ENCODE results near the gene COLEC11.

Gene COLEC11

DNA sequence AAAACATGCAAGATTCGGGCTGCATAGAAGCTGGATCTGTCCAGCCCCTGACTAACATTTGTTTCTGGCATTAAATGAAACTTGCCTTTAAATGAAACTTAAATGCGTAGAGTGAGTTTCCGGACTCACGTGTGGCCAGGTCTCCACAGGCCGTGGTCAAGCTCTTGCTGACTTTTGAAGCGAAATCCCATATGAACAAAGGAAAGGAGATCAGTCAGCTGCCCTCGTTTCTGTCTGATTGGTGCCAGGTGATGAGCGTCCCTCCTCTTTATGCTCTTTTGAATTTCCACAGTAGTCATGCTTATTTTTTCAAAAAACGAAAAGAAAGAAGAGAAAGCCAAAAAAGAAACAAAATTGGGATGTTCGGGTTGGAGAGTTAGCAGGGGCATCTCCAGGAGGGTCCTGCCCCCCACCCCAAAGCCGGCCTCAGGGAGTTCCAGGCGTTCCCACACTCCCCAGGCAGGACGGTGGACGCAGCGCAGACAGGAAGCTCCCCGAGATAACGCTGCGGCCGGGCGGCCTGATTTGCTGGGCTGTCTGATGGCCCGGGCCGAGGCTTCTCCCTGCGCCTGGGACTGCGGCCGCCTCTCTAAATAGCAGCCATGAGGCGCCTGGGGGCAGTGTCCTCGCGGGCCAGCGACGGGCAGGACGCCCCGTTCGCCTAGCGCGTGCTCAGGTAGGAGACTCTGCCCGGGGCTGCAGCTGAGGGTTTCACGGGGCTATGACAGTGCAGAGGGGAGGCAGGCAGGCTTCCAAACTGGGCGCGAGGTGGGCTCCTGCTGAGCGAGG lies at the start of gene COLEC11:
TSS of gene COLEC11 (plus strand) at position 620 of the 789 bp plus-strand sequence. CDS start 9,229 bp downstream, outside the sequence.
- Histone ChIP-seq H3K27me3 (replicated peaks; ENCODE audit: control insufficient read depth, insufficient read depth, low read length) (no peaks in the 10 kb centered on the region), H3K36me3 (ENCODE audit: control insufficient read depth, insufficient read depth, low read length) (no peaks in the 10 kb centered on the region), H3K4me3 (replicated peaks; ENCODE audit: low read depth, low read length) (no peak within 1 kb of the TSS)
- TF ChIP-seq, protein P1, sequence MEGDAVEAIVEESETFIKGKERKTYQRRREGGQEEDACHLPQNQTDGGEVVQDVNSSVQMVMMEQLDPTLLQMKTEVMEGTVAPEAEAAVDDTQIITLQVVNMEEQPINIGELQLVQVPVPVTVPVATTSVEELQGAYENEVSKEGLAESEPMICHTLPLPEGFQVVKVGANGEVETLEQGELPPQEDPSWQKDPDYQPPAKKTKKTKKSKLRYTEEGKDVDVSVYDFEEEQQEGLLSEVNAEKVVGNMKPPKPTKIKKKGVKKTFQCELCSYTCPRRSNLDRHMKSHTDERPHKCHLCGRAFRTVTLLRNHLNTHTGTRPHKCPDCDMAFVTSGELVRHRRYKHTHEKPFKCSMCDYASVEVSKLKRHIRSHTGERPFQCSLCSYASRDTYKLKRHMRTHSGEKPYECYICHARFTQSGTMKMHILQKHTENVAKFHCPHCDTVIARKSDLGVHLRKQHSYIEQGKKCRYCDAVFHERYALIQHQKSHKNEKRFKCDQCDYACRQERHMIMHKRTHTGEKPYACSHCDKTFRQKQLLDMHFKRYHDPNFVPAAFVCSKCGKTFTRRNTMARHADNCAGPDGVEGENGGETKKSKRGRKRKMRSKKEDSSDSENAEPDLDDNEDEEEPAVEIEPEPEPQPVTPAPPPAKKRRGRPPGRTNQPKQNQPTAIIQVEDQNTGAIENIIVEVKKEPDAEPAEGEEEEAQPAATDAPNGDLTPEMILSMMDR (IDR thresholded peaks at IDR 0.05; ENCODE audit: insufficient read depth, low read length, poor library complexity, severe bottlenecking), result no peak
- no peak for DNase-seq (ENCODE audit: extremely low read depth, insufficient read length)

DNA sequence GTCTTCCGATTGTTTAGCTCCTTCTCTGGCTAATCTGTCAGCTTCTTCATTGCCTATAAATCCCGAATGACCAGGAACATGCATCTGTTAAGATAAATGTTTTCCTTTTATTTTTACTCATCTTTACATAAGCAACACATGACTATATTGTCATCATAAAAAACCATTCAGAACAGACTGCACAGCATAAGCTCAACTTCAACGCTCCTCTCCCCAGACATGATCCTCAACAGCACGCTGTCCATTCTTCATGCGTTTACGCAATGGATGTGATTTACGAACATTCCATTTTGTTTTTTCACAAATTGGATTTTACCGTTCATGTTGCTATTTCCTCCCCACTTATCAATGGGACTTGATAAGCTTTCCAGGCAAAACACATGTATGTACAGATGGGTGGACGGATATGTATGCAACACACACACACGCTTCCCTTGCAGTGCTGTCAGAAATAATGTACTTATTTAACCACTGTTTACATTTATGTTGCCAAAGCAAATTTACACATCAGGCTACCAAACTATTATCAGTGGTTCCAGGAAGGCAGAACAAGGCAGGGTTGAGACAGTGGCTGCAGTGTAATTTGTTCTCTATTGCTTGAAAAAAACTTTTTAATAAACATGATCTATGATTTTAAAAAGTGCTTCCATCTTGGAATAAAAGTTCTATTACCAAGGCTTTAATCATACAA lies 49.0 kb upstream of the COLEC11 start:
- H3K27me3 ChIP-seq (replicated peaks; ENCODE audit: control insufficient read depth, insufficient read depth, low read length), result no peaks in the 10 kb centered on the region
- no peak overlapping the region for H3K4me3 ChIP-seq (replicated peaks; ENCODE audit: low read depth, low read length)
- peaks cover 26% of the 10 kb centered on the region for H3K36me3 ChIP-seq (ENCODE audit: control insufficient read depth, insufficient read depth, low read length)
- no peak for DNase-seq (ENCODE audit: extremely low read depth, insufficient read length)
- TF ChIP-seq, protein P1 (IDR thresholded peaks at IDR 0.05; ENCODE audit: insufficient read depth, low read length, poor library complexity, severe bottlenecking), result no peak

DNA sequence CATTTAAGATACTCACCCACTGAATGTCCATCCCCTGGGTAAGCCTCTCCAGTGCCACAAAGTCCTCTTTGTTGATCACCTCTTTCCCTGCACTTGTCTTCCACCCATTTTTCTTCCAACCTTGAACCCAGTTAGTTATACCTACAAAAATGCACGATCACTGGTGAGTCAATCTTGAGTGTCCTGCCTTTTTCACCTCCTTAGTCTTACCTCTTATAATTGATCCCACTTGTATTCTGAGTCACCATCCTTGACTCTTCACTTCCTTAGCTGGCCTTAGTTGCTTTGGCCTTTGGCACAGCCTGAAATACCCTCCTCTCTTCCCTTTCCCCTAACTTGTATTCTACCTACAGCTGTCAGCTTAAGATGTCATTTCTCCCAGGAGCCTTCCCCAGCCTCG lies 47.0 kb upstream of the COLEC11 start:
- Histone ChIP-seq H3K27me3 (replicated peaks; ENCODE audit: control insufficient read depth, insufficient read depth, low read length) (no peaks in the 10 kb centered on the region), H3K36me3 (ENCODE audit: control insufficient read depth, insufficient read depth, low read length) (peaks cover 30% of the 10 kb centered on the region), H3K4me3 (replicated peaks; ENCODE audit: low read depth, low read length) (no peak overlapping the region)
- TF ChIP-seq, protein P1 (IDR thresholded peaks at IDR 0.05; ENCODE audit: insufficient read depth, low read length, poor library complexity, severe bottlenecking), result no peak
- DNase-seq (ENCODE audit: extremely low read depth, insufficient read length), result no peak

DNA sequence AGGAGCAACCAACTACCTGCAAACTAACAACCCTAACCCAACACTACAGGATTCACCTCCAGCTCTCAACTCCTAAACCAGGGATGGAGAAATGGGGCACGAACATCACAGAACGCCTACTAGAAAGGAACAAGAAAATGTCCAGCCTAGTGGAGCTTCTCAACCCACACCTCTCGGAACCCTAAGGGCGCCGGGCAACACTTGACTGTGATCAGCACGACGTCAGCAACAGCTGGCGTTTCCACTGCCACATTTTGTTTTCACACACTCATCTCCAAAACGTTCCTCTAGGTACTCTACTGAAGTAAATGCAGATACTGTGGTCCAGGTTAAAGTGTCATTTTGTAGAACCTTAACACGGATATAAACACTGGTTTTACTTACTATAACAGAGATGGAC lies 41.0 kb upstream of the COLEC11 start:
- Histone ChIP-seq H3K4me3 (replicated peaks; ENCODE audit: low read depth, low read length) (no peak overlapping the region), H3K27me3 (replicated peaks; ENCODE audit: control insufficient read depth, insufficient read depth, low read length) (no peaks in the 10 kb centered on the region), H3K36me3 (ENCODE audit: control insufficient read depth, insufficient read depth, low read length) (peaks cover 18% of the 10 kb centered on the region)
- TF ChIP-seq, protein P1 (IDR thresholded peaks at IDR 0.05; ENCODE audit: insufficient read depth, low read length, poor library complexity, severe bottlenecking), result no peak
- no peak for DNase-seq (ENCODE audit: extremely low read depth, insufficient read length)

DNA sequence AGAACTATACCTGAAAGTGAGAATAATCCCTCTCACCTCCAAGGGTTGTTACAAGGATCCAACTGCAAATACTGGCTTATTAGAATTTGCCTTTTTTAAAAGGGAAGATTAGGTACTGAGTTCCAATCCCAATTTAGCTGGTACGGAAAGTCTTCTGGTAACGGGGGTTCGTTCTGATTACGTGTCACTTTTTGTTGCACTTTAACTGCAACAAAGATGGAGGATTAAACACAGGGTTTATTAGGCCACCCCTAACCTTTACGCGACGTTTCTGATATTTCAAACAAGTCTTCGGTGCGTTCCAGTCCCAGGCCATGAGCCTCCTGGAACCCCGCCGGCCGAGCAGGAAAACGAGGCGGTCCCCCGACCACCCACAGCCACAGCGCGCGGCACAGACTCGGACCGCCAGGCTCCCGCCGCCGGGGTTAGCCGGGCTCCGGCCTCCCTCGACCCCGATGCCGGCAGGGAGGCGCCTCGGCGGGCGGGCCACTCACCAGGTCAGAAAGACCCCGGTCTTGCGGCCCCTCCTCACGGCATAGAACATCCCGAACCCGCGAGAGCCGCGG lies 37.2 kb upstream of the COLEC11 start:
- DNase-seq (ENCODE audit: extremely low read depth, insufficient read length), result no peak
- Histone ChIP-seq H3K36me3 (ENCODE audit: control insufficient read depth, insufficient read depth, low read length) (peaks cover 4% of the 10 kb centered on the region), H3K27me3 (replicated peaks; ENCODE audit: control insufficient read depth, insufficient read depth, low read length) (no peaks in the 10 kb centered on the region), H3K4me3 (replicated peaks; ENCODE audit: low read depth, low read length) (peak overlapping the region; percentile 87)
- TF ChIP-seq, protein P1 (IDR thresholded peaks at IDR 0.05; ENCODE audit: insufficient read depth, low read length, poor library complexity, severe bottlenecking), result no peak

All from GM06990 (cell line).